Heart right ventricle (tissue), 16 donors: Measurements from ENCODE around the gene TET2. TPM values are rescaled to one million over a fixed set of nuclear protein-coding genes. Genes with fewer than 3 reads are reported as not detected.

Experiments
- ATAC-seq, 8 donors: fragments of 200-7000 bp; cut with Tn5 transposase; one replicate each; pipeline ENCODE4 v1.9.1; 2020; ENCODE audit warnings: mild to moderate bottlenecking in 8 of 8, moderate library complexity in 8 of 8, moderate number of reproducible peaks in 1 of 8
- DNase-seq, 2 donors: peaks; one replicate each; pipeline ENCODE4 v3.0.0-alpha.2; 2020
- H3K27ac ChIP-seq, 10 donors: fragments of 200-600 bp; sonication (generic) in 2 of 10; one replicate each; pipeline versions ENCODE4 v1.5.0 to v1.8.0; 2020 to 2022; ENCODE audit warnings: mild to moderate bottlenecking in 3 of 10
- H3K27me3 ChIP-seq, 7 donors: fragments of 200-600 bp; one replicate each; pipeline ENCODE4 v1.8.0; 2021 to 2022; ENCODE audit warnings: mild to moderate bottlenecking in 2 of 7
- H3K36me3 ChIP-seq, 9 donors: fragments of 200-600 bp; sonication (generic) in 1 of 9; one replicate each; pipeline versions ENCODE4 v1.5.0 to v1.8.0; 2020 to 2022; ENCODE audit warnings: mild to moderate bottlenecking in 2 of 9
- H3K4me1 ChIP-seq, 9 donors: fragments of 200-600 bp; sonication (generic) in 1 of 9; one replicate each; pipeline versions ENCODE4 v1.5.0 to v1.8.0; 2020 to 2022; ENCODE audit warnings: mild to moderate bottlenecking in 4 of 9
- H3K4me3 ChIP-seq, 10 donors: fragments of 200-600 bp; sonication (generic) in 2 of 10; one replicate each; pipeline versions ENCODE4 v1.5.0 to v1.8.0; 2020 to 2022; ENCODE audit warnings: mild to moderate bottlenecking in 7 of 10, moderate library complexity in 2 of 10
- H3K9me3 ChIP-seq, 11 donors: fragments of 200-600 bp in 10 of 11; sonication (generic) in 2 of 11; one replicate each; pipeline versions ENCODE4 v1.5.0 to v1.8.0; 2013 to 2022; ENCODE audit warnings: mild to moderate bottlenecking in 2 of 11, control low read depth in 1 of 11, moderate library complexity in 1 of 11
- CTCF ChIP-seq, 9 donors: fragments of 200-600 bp; sonication (generic) in 2 of 9; IDR thresholded peaks; one replicate each; pipeline versions ENCODE4 v1.5.0 to v1.8.0; 2021 to 2022; ENCODE audit warnings: antibody characterized with exemption in 9 of 9, mild to moderate bottlenecking in 5 of 9, moderate library complexity in 1 of 9
- WGBS, 2 donors: extraction: QIAGEN DNeasy Blood & Tissue Kit; methylation state at CpG; one replicate each; pipeline ENCODE4 v1.1.7; 2013; ENCODE audit warnings: inconsistent platforms in 1 of 2; 5-methylcytosine and 5-hydroxymethylcytosine counted together
- intact Hi-C, 10 donors: fragments of 100-400 bp; cut with DNase I; formaldehyde crosslinking; loops; one replicate each; pipeline versions ENCODE4 v1.11.1 to v1.14.2; 2022
- polyA plus RNA-seq, 2 donors: library from polyadenylated mRNA; stranded (reverse); fragments of 200-250 nt; gene quantifications; one replicate each; pipeline ENCODE4 v1.2.3, GENCODE V29; 2013
- total RNA-seq, 10 donors: library from RNA; stranded (reverse); fragmentation: NEBNext Ultra II Directional in 3 of 10; extraction: Animal tissue kit (Norgen Biotek cat#: 25700) in 3 of 10; gene quantifications; one replicate each; pipeline versions ENCODE4 v1.2.1 to v1.2.4, GENCODE V29; 2021 to 2023
- donor health status: Arrhythmogenic right ventricular cardiomyopathy.
- donor health status: ischemic (EF 13 %, LVEDD 7.1; RV severe dilation, severe dysfunction).
- donor health status: healthy with polysubstance abuse.
- donor health status: DM: no; HTN: yes; CAD: no.
- donor health status: DM: no; HTN: no; CAD: no.
- donor health status: ischemic (EF 25% LVEDD 6.9; RV normal size, moderate dysfunction).
- donor health status: ischemic (EF 25% LVEDD 5.7; RV mildly dilated, moderate dysfunction).
- donor health status: healthy.
- donor health status: DM: yes; HTN: yes; CAD: no.
- donor health status: Ischemic cardiomyopathy.
- donor health status: ischemic (EF 35%, LVEDD 5.7; RV mildly dilated, moderate dysfunction).
- donor health status: nonischemic (EF 11% LVEDD 7.7; RV severe dilation, severe dysfunction).
- donor health status: DM: yes; HTN: yes; CAD: no.
- donor health status: PGD.
- donor health status: ischemic (EF 29% LVEDD 5.4; RV normal size, mild dysfunction).
- donor health status: nonischemic (EF 23%, LVEDD 6.1; RV moderate dilation, normal function).

The TET2 gene
- total and polyA plus RNA-seq, 12 donors, result 1.4 to 20.6 (median 16.8) TPM

- H3K9me3 ChIP-seq, result no peaks in the 10 kb centered on the region
These were observed 119.0 kb downstream of the TET2 start for GRCh38 chr4:105265689-105266088.

GRCh38 chr4:105267280-105267679 is 120.6 kb downstream of the TET2 start:
- intact Hi-C loops, result no loop called here
- Histone ChIP-seq H3K36me3 (peaks cover 0 to 86% (median 32%) of the 10 kb centered on the region in 9 donors), H3K4me1 (no peaks in the 10 kb centered on the region), H3K27ac (no peak overlapping the region), H3K4me3 (no peak overlapping the region), H3K27me3 (no peaks in the 10 kb centered on the region), H3K9me3 (no peaks in the 10 kb centered on the region)
- WGBS, 2 donors, result 96 to 99% methylated on average over 3 of the region's 3 CpGs
- no peak for TF ChIP-seq CTCF (IDR thresholded peaks at IDR 0.05)
- DNase-seq, result no peak
- no peak for ATAC-seq

More at GRCh38 chr4:105265689-105266088, 119.0 kb downstream of the TET2 start:
- intact Hi-C loops, result no loop called here
- ATAC-seq (no peak), DNase-seq (no peak)
- H3K4me3 ChIP-seq, result no peak overlapping the region
- 89 to 94% methylated on average over 2 of the region's 2 CpGs for WGBS, 2 donors
- no peak overlapping the region for H3K27ac ChIP-seq
- H3K36me3 ChIP-seq, result peaks cover 0 to 86% (median 28%) of the 10 kb centered on the region in 9 donors
- H3K27me3 ChIP-seq, result no peaks in the 10 kb centered on the region
- H3K4me1 ChIP-seq, result no peaks in the 10 kb centered on the region
- TF ChIP-seq CTCF (IDR thresholded peaks at IDR 0.05), result no peak

- WGBS, 2 donors, result 84 to 87% methylated on average over 1 of the region's 1 CpG
- H3K4me3 ChIP-seq, result no peak overlapping the region
These were observed 125.3 kb downstream of the TET2 start for GRCh38 chr4:105272002-105272401.

GRCh38 chr4:105273230-105273629 is 126.6 kb downstream of the TET2 start:
- no peak for ATAC-seq
- intact Hi-C loops, result loop anchor here in 1 of 10 donors (10.0 kb wide), 1 partner anchor 128 kb away; the partner anchor contains the start of gene TET2
- no peak for TF ChIP-seq CTCF (IDR thresholded peaks at IDR 0.05)
- Histone ChIP-seq H3K4me1 (no peaks in the 10 kb centered on the region), H3K9me3 (no peaks in the 10 kb centered on the region), H3K4me3 (no peak overlapping the region), H3K27me3 (no peaks in the 10 kb centered on the region), H3K27ac (no peak overlapping the region), H3K36me3 (peaks cover 0 to 97% (median 46%) of the 10 kb centered on the region in 9 donors)
- no peak for DNase-seq
- 81 to 83% methylated on average over 1 of the region's 1 CpG for WGBS, 2 donors

More at GRCh38 chr4:105272002-105272401, 125.3 kb downstream of the TET2 start:
- intact Hi-C loops, result loop anchor here in 1 of 10 donors (10.0 kb wide), 1 partner anchor 127 kb away; the partner anchor contains the start of gene TET2
- Histone ChIP-seq H3K4me1 (no peaks in the 10 kb centered on the region), H3K27me3 (no peaks in the 10 kb centered on the region), H3K9me3 (no peaks in the 10 kb centered on the region), H3K27ac (no peak overlapping the region), H3K36me3 (peaks cover 0 to 90% (median 46%) of the 10 kb centered on the region in 9 donors)
- ATAC-seq (no peak), DNase-seq (no peak)
- no peak for TF ChIP-seq CTCF (IDR thresholded peaks at IDR 0.05)
